Activated CD4-positive, alpha-beta memory T cell treated with anti-CD3 and anti-CD28 coated beads for 36 hours (primary cell): ENCODE data around the gene IMP3. TPM values are rescaled to one million over a fixed set of nuclear protein-coding genes. Genes with fewer than 3 reads are reported as not detected.

Experiments
- CTCF ChIA-PET: fragments of 350-600 bp; sonication (Branson Sonifier 250); formaldehyde crosslinking; loops from one replicate; lab custom pipeline; 2021; ENCODE audit warnings: antibody characterized with exemption, inconsistent platforms; lab: Charles Lee
- POLR2A ChIA-PET: fragments of 350-600 bp; sonication (Branson Sonifier 250); formaldehyde crosslinking; loops from one replicate; lab custom pipeline; 2021; ENCODE audit warnings: antibody characterized with exemption; lab: Charles Lee
- DNase-seq: peaks from one replicate; pipeline ENCODE4 v3.0.0-alpha.2; 2020
- H3K27ac Mint-ChIP-seq: one replicate; pipeline ENCODE4 v1.8.0; 2021; ENCODE audit warnings: mixed read lengths
- H3K27me3 Mint-ChIP-seq: one replicate; pipeline ENCODE4 v1.8.0; 2021; ENCODE audit warnings: mixed read lengths
- H3K36me3 Mint-ChIP-seq: one replicate; pipeline ENCODE4 v1.8.0; 2021; ENCODE audit warnings: mixed read lengths
- H3K4me1 Mint-ChIP-seq: one replicate; pipeline ENCODE4 v1.8.0; 2021; ENCODE audit warnings: low read depth, mixed read lengths
- H3K4me3 Mint-ChIP-seq: one replicate; pipeline ENCODE4 v1.8.0; 2021; ENCODE audit warnings: mild to moderate bottlenecking, mixed read lengths
- H3K9me3 Mint-ChIP-seq: one replicate; pipeline ENCODE4 v1.8.0; 2021; ENCODE audit warnings: mixed read lengths
- intact Hi-C: fragments of 100-400 bp; cut with micrococcal nuclease; formaldehyde crosslinking; loops from one replicate; pipeline ENCODE4 v1.15.1; 2023
- total RNA-seq, 2 experiments: library from RNA; stranded (reverse); gene quantifications; one replicate each; pipeline ENCODE4 v1.2.3, GENCODE V29; 2021

Gene IMP3
- total RNA-seq, 2 experiments from 2014 or later, result 71.7 to 72.4 TPM

DNA sequence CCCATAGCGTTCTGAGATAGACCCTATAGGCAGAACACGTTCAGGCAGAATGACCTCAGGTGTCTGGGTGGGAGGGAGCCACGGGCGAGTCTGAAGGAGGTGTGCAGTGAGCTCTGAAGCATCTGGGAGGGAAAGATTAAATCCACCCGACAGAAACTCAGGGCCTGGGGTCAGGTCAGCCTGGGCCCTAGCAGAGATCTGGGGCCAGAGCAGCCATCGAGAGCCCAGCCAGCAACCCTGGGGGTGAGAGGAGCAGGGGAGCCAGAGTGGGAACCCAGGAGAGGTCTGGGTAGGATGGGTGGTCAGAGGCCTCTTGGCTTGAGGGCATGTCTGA lies 29.8 kb upstream of the IMP3 start:
- no peaks in the 10 kb centered on the region for H3K27me3 Mint-ChIP-seq
- no peak overlapping the region for H3K4me3 Mint-ChIP-seq
- no peak for DNase-seq
- intact Hi-C loops, result no loop called here
- H3K27ac Mint-ChIP-seq, result no peak overlapping the region
- ChIA-PET CTCF (no interaction called here), POLR2A (no interaction called here)
- no peaks in the 10 kb centered on the region for H3K36me3 Mint-ChIP-seq
- no peaks in the 10 kb centered on the region for H3K9me3 Mint-ChIP-seq
- no peaks in the 10 kb centered on the region for H3K4me1 Mint-ChIP-seq

DNA sequence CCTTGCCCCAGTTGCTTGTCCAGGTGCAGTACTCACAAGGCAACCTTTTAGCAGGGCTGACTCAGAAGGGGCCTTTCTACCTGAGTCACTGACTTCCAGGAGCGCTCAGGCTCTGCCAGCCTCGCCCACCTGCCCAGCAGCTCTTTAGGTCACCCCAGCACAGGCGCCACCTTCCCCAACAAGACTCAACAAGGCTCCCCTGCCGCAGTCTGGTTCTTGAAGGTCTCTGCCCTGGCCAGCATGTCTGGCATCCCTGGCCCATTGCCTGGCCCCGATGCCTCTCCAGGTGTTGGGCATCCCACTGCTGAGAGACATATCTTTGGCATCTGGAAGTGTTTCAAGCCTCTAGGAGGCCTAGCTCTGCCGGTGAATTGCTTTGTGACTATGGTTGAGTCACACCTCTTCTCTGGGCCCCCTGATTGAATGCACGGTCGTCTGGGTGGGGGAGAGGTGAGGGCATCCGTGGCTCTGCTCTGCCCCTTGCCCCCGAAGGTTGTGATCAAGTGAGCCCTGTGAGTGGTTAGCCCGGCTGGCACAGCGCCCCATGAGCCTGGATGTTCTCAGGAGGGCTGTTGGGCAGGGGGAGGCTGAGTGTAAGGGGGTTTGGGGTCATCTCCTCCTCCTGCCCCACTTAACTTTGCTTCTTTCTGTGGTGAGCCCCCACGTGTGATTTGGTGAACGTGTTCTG lies 29.3 kb upstream of the IMP3 start:
- H3K4me1 Mint-ChIP-seq, result no peaks in the 10 kb centered on the region
- DNase-seq, result peak; percentile 30
- ChIA-PET CTCF (no interaction called here), POLR2A (no interaction called here)
- no peaks in the 10 kb centered on the region for H3K27me3 Mint-ChIP-seq
- H3K9me3 Mint-ChIP-seq, result no peaks in the 10 kb centered on the region
- intact Hi-C loops, result no loop called here
- no peak overlapping the region for H3K4me3 Mint-ChIP-seq
- H3K27ac Mint-ChIP-seq, result no peak overlapping the region
- no peaks in the 10 kb centered on the region for H3K36me3 Mint-ChIP-seq

DNA sequence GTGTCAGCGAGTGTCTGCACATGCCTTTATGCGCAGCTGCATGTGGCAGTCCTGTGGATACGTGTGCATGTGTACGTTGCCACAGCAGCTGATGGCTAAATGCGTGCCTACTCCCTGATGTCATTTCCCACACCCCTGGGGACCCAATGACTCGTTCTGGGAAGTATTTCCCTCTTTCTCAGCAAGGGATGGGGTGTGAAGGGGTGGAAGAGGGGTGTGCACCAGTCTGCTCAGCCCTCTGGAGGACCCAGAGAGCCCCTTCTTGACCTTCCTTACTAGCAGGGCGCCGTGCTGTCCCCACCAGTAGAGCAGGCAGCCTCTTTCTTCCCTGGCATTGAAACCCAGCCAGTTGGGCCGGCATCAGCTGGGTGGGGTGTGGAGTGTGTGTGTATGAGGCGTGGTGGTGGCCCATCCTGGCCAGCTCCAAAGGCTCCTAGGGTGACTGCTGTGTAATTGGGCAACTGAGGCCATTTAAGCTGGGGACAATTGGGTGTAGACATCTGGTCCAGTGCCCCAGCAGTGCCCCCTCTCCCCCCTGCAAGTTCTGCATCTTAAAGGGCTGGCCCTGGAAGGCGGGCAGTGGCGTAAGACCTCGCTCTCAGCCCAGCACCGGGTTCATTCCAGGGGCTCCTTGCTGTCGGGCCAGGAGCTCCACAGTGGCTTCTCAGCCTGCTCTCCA lies 26.9 kb upstream of the IMP3 start:
- Mint-ChIP-seq H3K36me3 (no peaks in the 10 kb centered on the region), H3K27me3 (no peaks in the 10 kb centered on the region), H3K27ac (no peak overlapping the region), H3K4me3 (no peak overlapping the region), H3K9me3 (no peaks in the 10 kb centered on the region), H3K4me1 (no peaks in the 10 kb centered on the region)
- POLR2A ChIA-PET, result no interaction called here
- intact Hi-C loops, result no loop called here
- no peak for DNase-seq
- CTCF ChIA-PET, result interaction anchor here (1.0 kb wide), 1 partner anchor 19 kb away, joined by 3 read pairs; no protein-coding TSS in a partner anchor

DNA sequence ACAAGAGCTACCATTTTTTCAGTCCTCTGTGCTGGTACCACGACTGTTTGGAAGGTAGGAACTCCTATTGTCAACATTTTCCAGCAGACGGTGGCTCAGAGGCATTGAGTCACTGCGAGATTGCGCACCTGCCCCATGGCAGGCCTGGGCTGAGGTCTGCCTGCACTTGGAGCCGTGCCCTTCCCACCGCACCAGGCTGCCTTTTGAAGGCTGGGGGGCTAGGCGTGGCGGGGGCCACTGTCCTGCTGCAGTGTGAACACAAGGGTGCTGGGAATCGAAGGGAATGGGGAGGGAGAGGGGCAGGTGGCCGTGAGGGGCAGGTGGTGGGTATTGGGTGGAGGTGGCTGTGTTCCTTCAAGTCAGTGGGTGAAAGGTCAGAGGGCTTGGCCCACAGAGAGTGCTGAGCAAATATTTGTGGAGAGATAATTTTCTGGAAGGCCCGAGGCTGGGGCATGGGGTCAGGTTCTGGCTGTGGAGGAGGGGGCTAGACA lies 24.0 kb upstream of the IMP3 start:
- POLR2A ChIA-PET, result no interaction called here
- intact Hi-C loops, result no loop called here
- Mint-ChIP-seq H3K27me3 (no peaks in the 10 kb centered on the region), H3K4me1 (no peaks in the 10 kb centered on the region), H3K4me3 (no peak overlapping the region), H3K27ac (no peak overlapping the region), H3K36me3 (no peaks in the 10 kb centered on the region), H3K9me3 (no peaks in the 10 kb centered on the region)
- CTCF ChIA-PET, result no interaction called here
- DNase-seq, result no peak

DNA sequence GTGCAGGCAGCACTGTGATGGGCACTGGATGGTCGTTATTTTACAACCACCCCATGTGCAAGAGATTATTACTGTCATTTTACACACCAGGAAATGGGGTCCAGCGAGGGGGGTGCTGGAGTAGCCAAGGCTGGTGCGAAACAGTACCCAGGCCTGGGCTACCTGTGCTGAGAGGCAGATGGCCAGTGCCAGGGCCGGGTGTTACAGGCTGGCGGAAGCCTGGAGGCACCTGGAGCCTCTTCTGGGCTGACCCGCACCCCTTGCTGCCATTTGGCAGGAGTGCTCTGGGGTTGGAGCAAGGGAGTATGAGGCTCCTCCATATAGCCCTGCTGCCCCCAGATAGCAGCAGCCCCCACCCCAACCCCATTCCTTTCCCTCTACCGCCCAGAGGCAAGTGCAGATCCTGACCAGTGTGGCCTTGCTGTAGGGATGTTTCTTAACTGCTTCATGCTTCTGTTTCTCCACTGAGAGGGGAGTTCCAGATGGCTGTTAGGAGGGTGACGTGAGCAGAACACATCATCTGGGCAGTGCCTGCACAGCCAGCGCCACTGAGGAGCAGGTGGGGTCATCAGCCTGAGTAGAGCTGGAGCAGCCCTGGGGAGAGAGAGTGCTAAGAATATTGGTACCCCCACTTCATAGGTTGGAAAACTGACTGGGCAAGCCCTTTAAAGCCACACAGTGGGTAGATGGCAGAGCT lies 22.9 kb upstream of the IMP3 start:
- Mint-ChIP-seq H3K27me3 (no peaks in the 10 kb centered on the region), H3K9me3 (no peaks in the 10 kb centered on the region), H3K4me1 (no peaks in the 10 kb centered on the region), H3K4me3 (no peak overlapping the region), H3K36me3 (no peaks in the 10 kb centered on the region), H3K27ac (no peak overlapping the region)
- DNase-seq, result no peak
- ChIA-PET CTCF (no interaction called here), POLR2A (no interaction called here)
- intact Hi-C loops, result no loop called here

DNA sequence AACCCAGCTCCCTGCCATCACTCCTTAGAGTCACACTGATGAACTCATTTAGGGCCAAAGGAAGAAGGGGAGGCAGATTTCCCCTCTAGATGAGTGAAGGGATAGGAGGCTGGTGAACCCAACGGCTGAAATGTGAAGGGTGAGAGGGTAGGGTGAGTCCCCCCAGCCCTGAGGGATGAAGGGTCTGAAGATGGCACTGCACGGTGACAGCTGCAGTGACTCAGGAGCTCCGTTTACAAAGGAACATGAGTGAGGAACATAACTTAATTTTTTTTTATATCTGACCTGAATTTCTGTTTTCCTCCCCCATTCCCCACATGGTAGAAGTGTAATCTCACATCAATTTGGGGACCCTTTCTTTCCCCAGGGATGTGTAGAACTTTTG lies 21.7 kb upstream of the IMP3 start:
- ChIA-PET CTCF (no interaction called here), POLR2A (no interaction called here)
- H3K27me3 Mint-ChIP-seq, result no peaks in the 10 kb centered on the region
- no peaks in the 10 kb centered on the region for H3K36me3 Mint-ChIP-seq
- no peaks in the 10 kb centered on the region for H3K4me1 Mint-ChIP-seq
- no peaks in the 10 kb centered on the region for H3K9me3 Mint-ChIP-seq
- H3K27ac Mint-ChIP-seq, result no peak overlapping the region
- no peak overlapping the region for H3K4me3 Mint-ChIP-seq
- intact Hi-C loops, result no loop called here
- no peak for DNase-seq

DNA sequence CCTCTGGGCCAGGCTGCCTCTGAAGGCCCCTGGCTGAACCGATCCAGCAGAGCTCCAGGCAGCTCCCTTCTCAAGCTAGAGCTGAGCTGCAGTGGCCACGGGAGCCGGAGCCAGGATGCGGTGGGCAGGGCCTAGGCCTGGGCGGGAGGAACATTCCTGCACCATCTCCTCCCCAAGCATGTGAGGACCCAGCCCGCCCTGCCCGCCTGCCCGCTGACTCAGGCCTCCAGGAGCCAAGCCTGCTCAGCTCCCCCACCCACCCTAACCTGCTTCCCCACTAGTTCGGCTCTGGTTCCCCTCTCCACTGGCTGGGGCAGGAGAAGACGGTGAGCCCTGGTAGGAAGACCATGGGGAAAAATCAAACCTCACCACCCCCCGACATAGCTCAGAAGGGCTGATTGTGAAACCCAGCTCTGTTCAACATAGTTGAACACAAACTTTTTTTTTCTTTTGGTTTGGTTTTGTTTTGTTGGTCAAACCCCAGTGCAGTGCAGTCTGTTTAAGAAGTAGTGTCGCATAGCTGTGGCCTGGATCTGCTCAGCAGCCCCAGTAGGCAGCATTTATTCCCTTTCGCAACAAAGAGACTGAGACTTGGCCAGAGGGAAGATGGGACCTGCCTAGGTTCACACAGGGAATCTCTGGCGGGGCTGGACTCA lies 21.2 kb upstream of the IMP3 start:
- Mint-ChIP-seq H3K4me3 (no peak overlapping the region), H3K36me3 (no peaks in the 10 kb centered on the region), H3K4me1 (no peaks in the 10 kb centered on the region), H3K9me3 (no peaks in the 10 kb centered on the region), H3K27me3 (no peaks in the 10 kb centered on the region), H3K27ac (no peak overlapping the region)
- DNase-seq, result no peak
- ChIA-PET POLR2A (no interaction called here), CTCF (no interaction called here)
- intact Hi-C loops, result no loop called here

DNA sequence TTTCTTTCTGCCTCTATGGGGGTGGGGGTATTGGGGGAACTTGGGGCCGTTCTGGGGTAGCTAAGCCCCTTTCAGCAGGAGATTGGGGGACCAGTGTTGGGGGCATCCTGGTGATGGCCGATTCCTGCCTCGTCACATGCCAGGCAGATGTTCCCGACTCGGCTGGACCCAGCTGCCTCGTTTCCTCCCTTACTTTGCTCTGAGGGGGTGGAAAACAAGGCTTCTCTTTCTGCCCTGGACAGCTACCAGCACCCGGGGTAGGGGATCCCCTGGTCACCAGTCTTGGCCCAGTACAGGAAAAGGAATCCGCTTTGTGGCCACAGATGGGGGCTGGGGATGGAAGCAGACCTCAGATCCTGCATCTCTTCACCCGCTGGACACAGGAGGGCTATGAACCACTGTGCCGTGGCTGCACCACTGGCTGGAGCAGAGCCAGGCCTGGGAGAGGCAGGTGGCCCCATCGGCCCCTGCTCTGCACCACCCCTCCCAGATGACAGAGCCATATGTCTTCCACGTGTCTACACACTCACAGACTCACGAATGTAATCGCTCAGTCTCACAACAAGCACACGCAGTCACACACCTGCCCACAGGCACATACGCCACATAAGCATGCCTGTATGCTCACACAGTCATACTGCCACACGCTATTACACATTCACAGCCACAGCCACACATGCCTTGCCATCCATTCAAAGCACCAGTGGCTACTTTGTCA lies 20.1 kb upstream of the IMP3 start:
- Mint-ChIP-seq H3K4me1 (no peaks in the 10 kb centered on the region), H3K36me3 (no peaks in the 10 kb centered on the region), H3K4me3 (no peak overlapping the region), H3K27me3 (no peaks in the 10 kb centered on the region), H3K9me3 (no peaks in the 10 kb centered on the region), H3K27ac (no peak overlapping the region)
- ChIA-PET CTCF (no interaction called here), POLR2A (no interaction called here)
- no peak for DNase-seq
- intact Hi-C loops, result no loop called here

DNA sequence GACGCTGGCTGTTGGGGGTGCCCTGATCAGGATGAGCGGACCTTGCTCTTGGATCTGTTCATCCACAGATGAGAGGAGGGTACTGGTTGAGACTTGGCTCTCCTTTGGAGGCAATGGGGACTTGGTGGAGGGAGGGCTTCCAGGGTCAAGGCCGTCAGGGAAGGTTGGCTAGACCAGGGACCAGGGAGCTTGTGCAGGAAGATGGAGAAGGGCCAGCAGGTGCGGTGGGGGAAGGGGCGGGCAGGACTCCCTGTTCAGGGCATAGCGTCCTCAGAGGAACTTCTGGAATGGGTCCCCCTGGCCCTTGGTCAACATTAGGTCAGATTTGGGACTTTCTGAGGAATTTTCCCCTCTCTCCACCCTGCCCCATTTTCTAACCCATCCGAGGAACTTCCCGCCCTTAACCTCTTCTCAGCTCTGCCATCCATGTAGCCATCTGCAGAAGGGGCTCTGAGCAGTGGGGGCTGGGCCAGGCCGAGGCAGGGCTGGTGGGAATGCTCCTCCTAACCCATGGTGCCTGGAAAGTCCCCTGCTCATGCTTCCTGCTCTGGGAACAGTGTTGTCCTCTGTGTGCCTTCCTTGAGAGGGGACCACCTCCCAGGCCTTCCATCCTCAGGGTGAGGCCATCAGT lies 19.2 kb upstream of the IMP3 start:
- H3K27ac Mint-ChIP-seq, result no peak overlapping the region
- no peaks in the 10 kb centered on the region for H3K27me3 Mint-ChIP-seq
- ChIA-PET CTCF (no interaction called here), POLR2A (no interaction called here)
- no peak for DNase-seq
- intact Hi-C loops, result no loop called here
- H3K36me3 Mint-ChIP-seq, result no peaks in the 10 kb centered on the region
- H3K4me1 Mint-ChIP-seq, result no peaks in the 10 kb centered on the region
- H3K9me3 Mint-ChIP-seq, result no peaks in the 10 kb centered on the region
- no peak overlapping the region for H3K4me3 Mint-ChIP-seq

DNA sequence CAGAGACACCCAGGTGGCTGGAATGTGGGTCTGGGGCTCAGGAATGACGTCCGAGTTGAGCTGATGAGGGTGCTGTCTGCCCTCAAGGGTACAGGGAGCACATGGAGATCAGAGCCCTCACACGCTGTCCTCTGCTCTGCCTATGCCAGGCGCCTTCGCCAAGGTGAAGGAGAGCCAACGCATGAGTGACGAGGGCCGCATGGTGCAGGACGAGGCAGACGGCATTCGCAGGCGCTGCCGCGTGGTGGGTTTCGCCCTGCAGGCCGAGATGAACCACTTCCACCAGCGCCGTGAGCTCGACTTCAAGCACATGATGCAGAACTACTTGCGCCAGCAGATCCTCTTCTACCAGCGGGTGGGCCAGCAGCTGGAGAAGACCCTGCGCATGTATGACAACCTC lies 16.8 kb upstream of the IMP3 start:
- ChIA-PET POLR2A (no interaction called here), CTCF (no interaction called here)
- intact Hi-C loops, result no loop called here
- H3K4me3 Mint-ChIP-seq, result no peak overlapping the region
- no peak overlapping the region for H3K27ac Mint-ChIP-seq
- H3K9me3 Mint-ChIP-seq, result no peaks in the 10 kb centered on the region
- no peaks in the 10 kb centered on the region for H3K27me3 Mint-ChIP-seq
- no peaks in the 10 kb centered on the region for H3K36me3 Mint-ChIP-seq
- DNase-seq, result no peak
- H3K4me1 Mint-ChIP-seq, result peaks cover 6% of the 10 kb centered on the region

DNA sequence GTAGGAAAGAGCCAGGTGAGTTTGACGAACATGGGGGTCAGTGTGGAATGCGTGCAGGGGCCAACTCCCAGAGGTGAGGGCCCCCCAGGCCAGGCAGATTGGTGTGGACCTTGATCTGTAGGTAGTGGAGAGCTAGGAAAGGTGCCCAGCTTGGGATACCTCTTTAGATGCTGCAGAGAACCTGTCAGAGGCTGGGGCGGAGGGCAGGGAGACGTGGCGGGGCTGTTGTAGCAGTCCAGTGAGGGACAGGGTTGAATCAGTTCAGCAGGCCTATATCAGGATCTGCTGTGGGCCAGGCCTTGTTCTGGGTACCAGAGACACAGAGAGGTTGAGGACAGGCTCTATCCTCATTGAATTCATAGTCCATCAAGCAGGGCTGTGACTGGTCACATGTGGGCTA lies 16.3 kb upstream of the IMP3 start:
- intact Hi-C loops, result no loop called here
- CTCF ChIA-PET, result no interaction called here
- no peaks in the 10 kb centered on the region for H3K36me3 Mint-ChIP-seq

More for the DNA sequence above, 16.3 kb upstream of the IMP3 start:
- no peak for DNase-seq
- Mint-ChIP-seq H3K4me1 (peaks cover 11% of the 10 kb centered on the region), H3K27ac (no peak overlapping the region), H3K27me3 (no peaks in the 10 kb centered on the region), H3K4me3 (no peak overlapping the region), H3K9me3 (no peaks in the 10 kb centered on the region)
- POLR2A ChIA-PET, result no interaction called here
